KMS-11 (cell line): ENCODE measurements around the gene FANK1.

Experiments used
- H2AFZ ChIP-seq: fragments of 200-600 bp; sonication (generic); 2 replicates; pipeline ENCODE4 v1.6.1; 2016; ENCODE audit warnings: antibody characterized with exemption, mixed run types, low read depth
- H3K27ac ChIP-seq: fragments of 200-600 bp; sonication (generic); 2 replicates; pipeline ENCODE4 v1.6.1; 2016; ENCODE audit warnings: mild to moderate bottlenecking, mixed run types
- H3K27me3 ChIP-seq: fragments of 200-600 bp; sonication (generic); 2 replicates; pipeline ENCODE4 v1.6.1; 2017; ENCODE audit warnings: mild to moderate bottlenecking, low read depth, mixed run types, moderate library complexity; ENCODE audit not compliant: insufficient read depth
- H3K36me3 ChIP-seq: fragments of 200-600 bp; sonication (generic); 2 replicates; pipeline ENCODE4 v1.6.1; 2017; ENCODE audit warnings: mild to moderate bottlenecking, mixed run types; ENCODE audit not compliant: insufficient read depth
- H3K4me1 ChIP-seq: fragments of 200-600 bp; sonication (generic); 2 replicates; pipeline ENCODE4 v1.6.1; 2016; ENCODE audit warnings: mild to moderate bottlenecking, low read depth, mixed run types; ENCODE audit not compliant: poor library complexity, severe bottlenecking
- H3K4me2 ChIP-seq: fragments of 200-600 bp; sonication (generic); 2 replicates; pipeline ENCODE4 v1.7.0; 2016; ENCODE audit warnings: mild to moderate bottlenecking, mixed run types
- H3K4me3 ChIP-seq: fragments of 200-600 bp; sonication (generic); IDR thresholded peaks from 2 replicates; pipeline ENCODE4 v1.6.1; 2017; ENCODE audit warnings: low read depth, low read length, mixed read lengths; ENCODE audit not compliant: insufficient read depth
- H3K79me2 ChIP-seq: fragments of 200-600 bp; sonication (generic); 2 replicates; pipeline ENCODE4 v1.6.1; 2016; ENCODE audit warnings: low read depth, mixed run types; ENCODE audit not compliant: insufficient read depth
- H3K9ac ChIP-seq: fragments of 200-600 bp; sonication (generic); 2 replicates; pipeline ENCODE4 v1.6.1; 2016; ENCODE audit warnings: mild to moderate bottlenecking, mixed run types
- H4K20me1 ChIP-seq: fragments of 200-600 bp; sonication (generic); 2 replicates; pipeline ENCODE4 v1.6.1; 2016; ENCODE audit warnings: mild to moderate bottlenecking, mixed run types; ENCODE audit not compliant: insufficient read depth
- CTCF ChIP-seq: fragments of 200-600 bp; sonication (generic); conservative IDR thresholded peaks from 2 replicates; pipeline ENCODE4 v1.6.1; 2017; ENCODE audit warnings: low read depth, mild to moderate bottlenecking, antibody characterized with exemption, low read length, moderate library complexity, mixed read lengths

The FANK1 gene

GRCh38 chr10:126015413-126015812 lies 119.0 kb downstream of the FANK1 start:
- Histone ChIP-seq H3K79me2 (no peaks in the 10 kb centered on the region), H3K27me3 (no peaks in the 10 kb centered on the region), H3K4me2 (no peak overlapping the region), H3K4me3 (no peak overlapping the region), H2AFZ (no peak overlapping the region), H3K36me3 (no peaks in the 10 kb centered on the region), H3K27ac (no peak overlapping the region), H4K20me1 (no peaks in the 10 kb centered on the region), H3K4me1 (no peaks in the 10 kb centered on the region), H3K9ac (no peak overlapping the region)
- no peak for TF ChIP-seq CTCF

- H3K4me1 ChIP-seq, result no peaks in the 10 kb centered on the region
- TF ChIP-seq CTCF, result no peak
- H2AFZ ChIP-seq, result no peak overlapping the region
- no peaks in the 10 kb centered on the region for H3K79me2 ChIP-seq
- no peaks in the 10 kb centered on the region for H4K20me1 ChIP-seq
- no peak overlapping the region for H3K27ac ChIP-seq
- no peak overlapping the region for H3K9ac ChIP-seq
- H3K36me3 ChIP-seq, result no peaks in the 10 kb centered on the region
- no peaks in the 10 kb centered on the region for H3K27me3 ChIP-seq
- no peak overlapping the region for H3K4me2 ChIP-seq
- H3K4me3 ChIP-seq, result no peak overlapping the region
These were observed 119.9 kb downstream of the FANK1 start for GRCh38 chr10:126016156-126016805.

- Histone ChIP-seq H3K27ac (no peak overlapping the region), H3K4me2 (no peak overlapping the region), H3K27me3 (no peaks in the 10 kb centered on the region), H2AFZ (no peak overlapping the region), H3K79me2 (no peaks in the 10 kb centered on the region), H4K20me1 (no peaks in the 10 kb centered on the region), H3K4me1 (no peaks in the 10 kb centered on the region), H3K4me3 (no peak overlapping the region), H3K9ac (no peak overlapping the region), H3K36me3 (no peaks in the 10 kb centered on the region)
- TF ChIP-seq CTCF, result no peak
These were observed 120.5 kb downstream of the FANK1 start for GRCh38 chr10:126016882-126017281.

GRCh38 chr10:126017961-126018560 lies 121.7 kb downstream of the FANK1 start:
- H3K9ac ChIP-seq, result no peak overlapping the region
- no peak overlapping the region for H3K27ac ChIP-seq
- no peak overlapping the region for H2AFZ ChIP-seq
- H3K36me3 ChIP-seq, result no peaks in the 10 kb centered on the region
- H3K27me3 ChIP-seq, result no peaks in the 10 kb centered on the region
- H3K79me2 ChIP-seq, result no peaks in the 10 kb centered on the region
- no peaks in the 10 kb centered on the region for H4K20me1 ChIP-seq
- TF ChIP-seq CTCF, result no peak
- H3K4me2 ChIP-seq, result no peak overlapping the region
- no peaks in the 10 kb centered on the region for H3K4me1 ChIP-seq
- no peak overlapping the region for H3K4me3 ChIP-seq
